ENCODE results near the gene PTPRJ.

PTPRJ gene

GRCh38 chr11:47989779-47990178 lies 9.4 kb downstream of the PTPRJ start:
- Histone ChIP-seq H3K4me2 (ENCODE audit: low read length) (no peak overlapping the region), H3K9ac (ENCODE audit: low read depth, low read length) (no peak overlapping the region), H3K4me1 (ENCODE audit: control insufficient read depth, insufficient read depth, low read length) (peaks cover 29% of the 10 kb centered on the region), H3K9me3 (replicated peaks; ENCODE audit: low read length) (no peaks in the 10 kb centered on the region), H3K4me3 (ENCODE audit: low read length) (no peak overlapping the region), H3K36me3 (ENCODE audit: insufficient read depth, low read length) (no peaks in the 10 kb centered on the region), H3K27me3 (ENCODE audit: control insufficient read depth, insufficient read depth, low read length) (no peaks in the 10 kb centered on the region)

DNA sequence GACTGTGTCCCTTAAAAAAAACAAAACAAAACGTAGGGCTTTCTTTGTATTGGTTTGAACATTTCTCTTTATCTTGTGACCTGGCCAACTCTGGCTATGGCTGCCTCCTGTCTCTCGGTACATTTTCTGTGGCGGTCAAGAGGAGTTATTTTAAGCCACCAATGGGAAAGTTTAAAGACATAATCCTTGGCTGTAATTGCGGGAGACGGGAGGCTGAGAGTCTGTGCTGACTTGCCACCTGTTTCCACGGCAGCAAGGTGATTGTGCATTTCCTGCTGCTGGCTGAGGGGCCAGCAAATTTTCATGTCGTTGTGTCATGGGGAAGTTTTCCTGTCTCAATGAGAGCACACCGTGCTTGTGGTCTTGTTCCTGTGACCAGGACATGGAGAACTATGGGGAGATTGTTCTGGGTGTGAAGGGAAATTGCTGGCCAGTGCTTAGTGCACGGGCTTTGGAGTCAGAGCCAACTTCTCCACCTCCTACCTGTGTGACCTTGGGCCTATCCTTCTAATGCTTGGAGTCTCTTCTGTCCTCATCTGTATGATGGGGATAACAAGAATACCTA lies 11.0 kb downstream of the PTPRJ start:
- H3K4me2 ChIP-seq (ENCODE audit: low read length) = peak overlapping the region; percentile 21
- H3K36me3 ChIP-seq (ENCODE audit: insufficient read depth, low read length) = no peaks in the 10 kb centered on the region
- no peaks in the 10 kb centered on the region for H3K27me3 ChIP-seq (ENCODE audit: control insufficient read depth, insufficient read depth, low read length)
- no peaks in the 10 kb centered on the region for H3K9me3 ChIP-seq (replicated peaks; ENCODE audit: low read length)
- no peak overlapping the region for H3K4me3 ChIP-seq (ENCODE audit: low read length)
- peaks cover 29% of the 10 kb centered on the region for H3K4me1 ChIP-seq (ENCODE audit: control insufficient read depth, insufficient read depth, low read length)
- no peak overlapping the region for H3K9ac ChIP-seq (ENCODE audit: low read depth, low read length)

- Histone ChIP-seq H3K4me2 (ENCODE audit: low read length) (no peak overlapping the region), H3K27me3 (ENCODE audit: control insufficient read depth, insufficient read depth, low read length) (no peaks in the 10 kb centered on the region), H3K36me3 (ENCODE audit: insufficient read depth, low read length) (no peaks in the 10 kb centered on the region), H3K9ac (ENCODE audit: low read depth, low read length) (no peak overlapping the region), H3K4me3 (ENCODE audit: low read length) (no peak overlapping the region), H3K9me3 (replicated peaks; ENCODE audit: low read length) (no peaks in the 10 kb centered on the region), H3K4me1 (ENCODE audit: control insufficient read depth, insufficient read depth, low read length) (peaks cover 29% of the 10 kb centered on the region)
Measured at GRCh38 chr11:47991894-47992293, 11.5 kb downstream of the PTPRJ start.

GRCh38 chr11:47992959-47993820 lies 12.8 kb downstream of the PTPRJ start:
- H3K36me3 ChIP-seq (ENCODE audit: insufficient read depth, low read length) = no peaks in the 10 kb centered on the region
- no peak overlapping the region for H3K4me2 ChIP-seq (ENCODE audit: low read length)
- no peaks in the 10 kb centered on the region for H3K27me3 ChIP-seq (ENCODE audit: control insufficient read depth, insufficient read depth, low read length)
- no peak overlapping the region for H3K9ac ChIP-seq (ENCODE audit: low read depth, low read length)
- H3K4me1 ChIP-seq (ENCODE audit: control insufficient read depth, insufficient read depth, low read length) = peaks cover 22% of the 10 kb centered on the region
- no peak overlapping the region for H3K4me3 ChIP-seq (ENCODE audit: low read length)
- H3K9me3 ChIP-seq (replicated peaks; ENCODE audit: low read length) = no peaks in the 10 kb centered on the region

DNA sequence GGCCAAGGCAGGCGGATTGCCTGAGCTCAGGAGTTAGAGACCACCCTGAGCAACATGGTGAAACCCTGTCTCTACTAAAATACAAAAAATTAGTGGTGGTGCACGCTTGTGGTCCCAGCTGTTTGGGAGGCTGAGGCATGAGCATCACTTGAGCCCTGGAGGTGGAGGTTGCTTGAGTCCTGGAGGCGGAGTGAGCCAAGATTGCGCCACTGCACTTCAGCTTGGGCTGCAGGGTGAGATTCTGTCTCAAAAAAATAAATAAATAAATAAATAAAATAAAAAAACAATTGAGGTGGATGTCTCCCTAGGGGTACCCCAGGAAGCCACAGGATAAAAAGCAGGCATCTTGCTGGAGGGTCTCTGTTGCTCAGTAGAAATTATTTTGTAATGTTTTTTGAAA lies 14.1 kb downstream of the PTPRJ start:
- Histone ChIP-seq H3K4me3 (ENCODE audit: low read length) (no peak overlapping the region), H3K36me3 (ENCODE audit: insufficient read depth, low read length) (no peaks in the 10 kb centered on the region), H3K27me3 (ENCODE audit: control insufficient read depth, insufficient read depth, low read length) (no peaks in the 10 kb centered on the region), H3K9me3 (replicated peaks; ENCODE audit: low read length) (no peaks in the 10 kb centered on the region), H3K9ac (ENCODE audit: low read depth, low read length) (no peak overlapping the region), H3K4me1 (ENCODE audit: control insufficient read depth, insufficient read depth, low read length) (peaks cover 22% of the 10 kb centered on the region), H3K4me2 (ENCODE audit: low read length) (no peak overlapping the region)

DNA sequence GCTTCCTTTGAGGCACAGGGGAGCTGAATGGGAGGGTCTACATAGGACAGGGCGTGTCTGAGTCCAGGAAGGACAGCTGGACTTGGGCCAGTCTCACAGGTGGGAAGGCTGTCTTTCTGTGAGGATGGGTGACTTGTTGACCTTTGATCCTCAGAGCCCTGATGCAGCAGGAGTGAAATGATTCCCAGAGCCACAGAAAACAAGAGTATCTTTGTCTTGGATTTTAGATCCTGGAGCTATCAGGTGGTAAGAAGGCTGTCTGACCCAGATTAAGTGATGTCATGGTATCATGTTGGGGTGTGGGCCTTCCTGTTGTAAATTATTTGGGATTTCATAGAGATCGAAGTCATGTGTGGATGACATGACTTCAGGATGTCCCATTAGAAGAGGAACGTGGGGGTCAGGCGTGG lies 15.0 kb downstream of the PTPRJ start:
- no peak overlapping the region for H3K4me3 ChIP-seq (ENCODE audit: low read length)
- H3K27me3 ChIP-seq (ENCODE audit: control insufficient read depth, insufficient read depth, low read length) = no peaks in the 10 kb centered on the region
- H3K9ac ChIP-seq (ENCODE audit: low read depth, low read length) = no peak overlapping the region
- H3K4me2 ChIP-seq (ENCODE audit: low read length) = no peak overlapping the region
- H3K36me3 ChIP-seq (ENCODE audit: insufficient read depth, low read length) = no peaks in the 10 kb centered on the region
- no peaks in the 10 kb centered on the region for H3K9me3 ChIP-seq (replicated peaks; ENCODE audit: low read length)
- H3K4me1 ChIP-seq (ENCODE audit: control insufficient read depth, insufficient read depth, low read length) = peaks cover 22% of the 10 kb centered on the region

GRCh38 chr11:47997063-47998053 lies 17.0 kb downstream of the PTPRJ start:
- Histone ChIP-seq H3K4me3 (ENCODE audit: low read length) (no peak overlapping the region), H3K36me3 (ENCODE audit: insufficient read depth, low read length) (no peaks in the 10 kb centered on the region), H3K9ac (ENCODE audit: low read depth, low read length) (no peak overlapping the region), H3K9me3 (replicated peaks; ENCODE audit: low read length) (no peaks in the 10 kb centered on the region), H3K4me2 (ENCODE audit: low read length) (no peak overlapping the region), H3K27me3 (ENCODE audit: control insufficient read depth, insufficient read depth, low read length) (no peaks in the 10 kb centered on the region), H3K4me1 (ENCODE audit: control insufficient read depth, insufficient read depth, low read length) (peaks cover 23% of the 10 kb centered on the region)

DNA sequence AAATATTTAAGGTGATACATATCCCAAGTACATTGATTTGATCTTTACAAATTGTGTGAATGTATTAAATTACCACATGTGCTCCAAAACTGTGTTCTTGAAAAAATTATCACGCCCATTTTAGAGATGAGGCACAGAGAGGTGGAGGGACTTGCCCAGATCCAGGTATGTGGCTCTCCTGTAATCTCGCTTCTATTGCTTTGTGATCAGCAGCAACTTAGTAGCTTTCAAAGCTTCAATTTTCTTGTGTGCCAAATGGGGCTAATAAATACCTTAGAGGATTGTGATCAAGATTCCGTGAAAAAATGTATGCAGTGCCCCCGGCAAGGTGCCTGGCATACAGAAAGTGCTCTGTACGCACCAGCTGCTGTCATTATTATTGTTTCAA lies 18.0 kb downstream of the PTPRJ start:
- Histone ChIP-seq H3K4me2 (ENCODE audit: low read length) (no peak overlapping the region), H3K4me3 (ENCODE audit: low read length) (no peak overlapping the region), H3K4me1 (ENCODE audit: control insufficient read depth, insufficient read depth, low read length) (peaks cover 19% of the 10 kb centered on the region), H3K27me3 (ENCODE audit: control insufficient read depth, insufficient read depth, low read length) (no peaks in the 10 kb centered on the region), H3K36me3 (ENCODE audit: insufficient read depth, low read length) (no peaks in the 10 kb centered on the region), H3K9ac (ENCODE audit: low read depth, low read length) (no peak overlapping the region), H3K9me3 (replicated peaks; ENCODE audit: low read length) (no peaks in the 10 kb centered on the region)

GRCh38 chr11:47998733-47999359 lies 18.5 kb downstream of the PTPRJ start:
- no peak overlapping the region for H3K4me3 ChIP-seq (ENCODE audit: low read length)
- no peak overlapping the region for H3K4me2 ChIP-seq (ENCODE audit: low read length)
- H3K9me3 ChIP-seq (replicated peaks; ENCODE audit: low read length) = no peaks in the 10 kb centered on the region
- no peaks in the 10 kb centered on the region for H3K27me3 ChIP-seq (ENCODE audit: control insufficient read depth, insufficient read depth, low read length)
- no peaks in the 10 kb centered on the region for H3K36me3 ChIP-seq (ENCODE audit: insufficient read depth, low read length)
- no peak overlapping the region for H3K9ac ChIP-seq (ENCODE audit: low read depth, low read length)
- peaks cover 14% of the 10 kb centered on the region for H3K4me1 ChIP-seq (ENCODE audit: control insufficient read depth, insufficient read depth, low read length)

GRCh38 chr11:48000432-48000831 lies 20.1 kb downstream of the PTPRJ start:
- peaks cover 29% of the 10 kb centered on the region for H3K4me1 ChIP-seq (ENCODE audit: control insufficient read depth, insufficient read depth, low read length)

GRCh38 chr11:48001438-48002021 lies 21.2 kb downstream of the PTPRJ start:
- Histone ChIP-seq H3K4me1 (ENCODE audit: control insufficient read depth, insufficient read depth, low read length) (peaks cover 40% of the 10 kb centered on the region), H3K36me3 (ENCODE audit: insufficient read depth, low read length) (no peaks in the 10 kb centered on the region), H3K9ac (ENCODE audit: low read depth, low read length) (no peak overlapping the region), H3K4me2 (ENCODE audit: low read length) (peak overlapping the region; percentile 75), H3K4me3 (ENCODE audit: low read length) (no peak overlapping the region), H3K9me3 (replicated peaks; ENCODE audit: low read length) (no peaks in the 10 kb centered on the region), H3K27me3 (ENCODE audit: control insufficient read depth, insufficient read depth, low read length) (no peaks in the 10 kb centered on the region)

More at GRCh38 chr11:48000432-48000831, 20.1 kb downstream of the PTPRJ start:
- Histone ChIP-seq H3K4me3 (ENCODE audit: low read length) (no peak overlapping the region), H3K9ac (ENCODE audit: low read depth, low read length) (no peak overlapping the region), H3K9me3 (replicated peaks; ENCODE audit: low read length) (no peaks in the 10 kb centered on the region), H3K36me3 (ENCODE audit: insufficient read depth, low read length) (no peaks in the 10 kb centered on the region), H3K27me3 (ENCODE audit: control insufficient read depth, insufficient read depth, low read length) (no peaks in the 10 kb centered on the region), H3K4me2 (ENCODE audit: low read length) (no peak overlapping the region)

All from skeletal muscle satellite cell (primary cell).